PC-3 (cell line): Measurements from ENCODE around the gene PCDHB11.
"Not testable (repeated sequence)": the region's sequence is repeated elsewhere in the genome, so short reads cannot be mapped to it uniquely, and the experiment has no call there.

ENCODE experiments used
- CTCF ChIP-seq: fragments of 300-600 bp; sonication (generic); conservative IDR thresholded peaks from 2 replicates; pipeline ENCODE4 v1.5.1; 2017; ENCODE audit warnings: antibody characterized with exemption, low read depth, mild to moderate bottlenecking, low read length
- EZH2 ChIP-seq: fragments of 300-600 bp; sonication (generic); IDR thresholded peaks from one replicate; pipeline ENCODE4 v1.6.1; 2017; ENCODE audit warnings: antibody characterized with exemption, mild to moderate bottlenecking, low read length; ENCODE audit not compliant: unreplicated experiment

DNA sequence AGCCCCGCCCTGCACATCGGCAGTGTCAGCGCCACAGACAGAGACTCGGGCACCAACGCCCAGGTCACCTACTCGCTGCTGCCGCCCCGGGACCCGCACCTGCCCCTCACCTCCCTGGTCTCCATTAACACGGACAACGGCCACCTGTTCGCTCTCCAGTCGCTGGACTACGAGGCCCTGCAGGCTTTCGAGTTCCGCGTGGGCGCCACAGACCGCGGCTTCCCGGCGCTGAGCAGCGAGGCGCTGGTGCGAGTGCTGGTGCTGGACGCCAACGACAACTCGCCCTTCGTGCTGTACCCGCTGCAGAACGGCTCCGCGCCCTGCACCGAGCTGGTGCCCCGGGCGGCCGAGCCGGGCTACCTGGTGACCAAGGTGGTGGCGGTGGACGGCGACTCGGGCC, 47.5 kb downstream of the PCDHB11 start:
- not testable (repeated sequence) for TF ChIP-seq CTCF, EZH2
